ENCODE measurements around the gene SLC44A4. TPM values are rescaled to one million over a fixed set of nuclear protein-coding genes. Genes with fewer than 3 reads are reported as not detected.
"Not testable (repeated sequence)": the region's sequence is repeated elsewhere in the genome, so short reads cannot be mapped to it uniquely, and the experiment has no call there.

SLC44A4 gene
- total RNA-seq, 1 experiment from 2014 or later = 3.1 TPM

DNA sequence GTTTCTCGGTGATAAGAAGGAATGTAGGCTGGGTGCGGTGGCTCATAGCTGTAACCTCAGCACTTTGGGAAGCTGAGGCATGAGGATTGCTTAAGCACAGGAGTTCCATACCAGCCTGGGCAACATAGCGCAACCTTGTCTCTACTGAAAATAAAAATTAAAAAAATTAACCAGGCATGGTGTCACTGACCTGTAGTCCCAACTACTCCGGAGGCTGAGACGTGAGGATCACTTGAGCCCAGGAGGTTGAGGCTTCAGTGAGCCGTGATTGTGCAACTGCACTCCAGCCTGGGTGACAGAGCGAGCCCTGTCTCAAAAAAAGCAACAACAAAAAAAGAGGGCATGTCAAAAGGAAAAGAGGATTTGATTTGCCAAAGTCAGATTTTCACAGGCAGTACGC, 20.1 kb downstream of the SLC44A4 start (continued):
- TF ChIP-seq, protein P1, sequence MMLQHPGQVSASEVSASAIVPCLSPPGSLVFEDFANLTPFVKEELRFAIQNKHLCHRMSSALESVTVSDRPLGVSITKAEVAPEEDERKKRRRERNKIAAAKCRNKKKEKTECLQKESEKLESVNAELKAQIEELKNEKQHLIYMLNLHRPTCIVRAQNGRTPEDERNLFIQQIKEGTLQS (CRISPR knock-in tag; conservative IDR thresholded peaks at IDR 0.05) = no peak
- TF ChIP-seq USF1 (CRISPR knock-in tag; IDR thresholded peaks at IDR 0.05) (no peak), FOXK1 (CRISPR knock-in tag; IDR thresholded peaks at IDR 0.05) (no peak), CREB1 (CRISPR knock-in tag; IDR thresholded peaks at IDR 0.05) (no peak), FOXJ3 (CRISPR knock-in tag; IDR thresholded peaks at IDR 0.05; ENCODE audit: borderline replicate concordance) (no peak), NFYB (CRISPR knock-in tag; conservative IDR thresholded peaks at IDR 0.05; ENCODE audit: low read depth) (no peak), ZNF416 (CRISPR knock-in tag; IDR thresholded peaks at IDR 0.05) (no peak), ETV6 (CRISPR knock-in tag; IDR thresholded peaks at IDR 0.05) (no peak), ARID4B (CRISPR knock-in tag; IDR thresholded peaks at IDR 0.05; ENCODE audit: borderline replicate concordance) (no peak), OVOL2 (CRISPR knock-in tag; IDR thresholded peaks at IDR 0.05; ENCODE audit: borderline replicate concordance) (no peak)

DNA sequence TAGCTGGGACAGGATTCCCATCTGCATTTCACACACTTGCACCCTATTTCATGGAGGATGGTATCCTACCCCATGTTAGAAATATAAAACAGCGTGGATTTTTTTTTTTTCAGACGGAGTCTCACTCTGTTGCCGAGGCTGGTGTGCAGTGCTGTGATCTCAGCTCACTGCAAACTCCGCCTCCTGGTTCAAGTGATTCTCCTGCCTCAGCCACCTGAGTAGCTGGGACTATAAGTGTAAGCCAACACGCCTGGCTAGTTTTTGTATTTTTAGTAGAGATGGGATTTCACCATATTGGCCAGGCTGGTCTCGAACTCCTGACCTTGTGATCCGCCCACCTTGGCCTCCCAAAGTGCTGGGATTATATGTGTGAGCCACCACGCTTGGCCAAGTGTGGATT, 21.0 kb downstream of the SLC44A4 start:
- H3K27ac Mint-ChIP-seq = peak overlapping the region; percentile 61; the same call in 1 of the 2 replicates
- H3K4me1 Mint-ChIP-seq; H3K4me3 Mint-ChIP-seq; DNase-seq (ENCODE audit: low spot score); H3K27me3 Mint-ChIP-seq (ENCODE audit: low read depth); POLR2A ChIA-PET; ATAC-seq; H3K9me3 Mint-ChIP-seq: not testable (repeated sequence)
- CTCF ChIA-PET = interaction anchor here (1.2 to 1.6 kb wide), 2 partner anchors 51 to 88 kb away, joined by 3 to 4 read pairs; partner anchors contain the start of gene LSM2
- H3K36me3 Mint-ChIP-seq = peaks cover 29% of the 10 kb centered on the region

DNA sequence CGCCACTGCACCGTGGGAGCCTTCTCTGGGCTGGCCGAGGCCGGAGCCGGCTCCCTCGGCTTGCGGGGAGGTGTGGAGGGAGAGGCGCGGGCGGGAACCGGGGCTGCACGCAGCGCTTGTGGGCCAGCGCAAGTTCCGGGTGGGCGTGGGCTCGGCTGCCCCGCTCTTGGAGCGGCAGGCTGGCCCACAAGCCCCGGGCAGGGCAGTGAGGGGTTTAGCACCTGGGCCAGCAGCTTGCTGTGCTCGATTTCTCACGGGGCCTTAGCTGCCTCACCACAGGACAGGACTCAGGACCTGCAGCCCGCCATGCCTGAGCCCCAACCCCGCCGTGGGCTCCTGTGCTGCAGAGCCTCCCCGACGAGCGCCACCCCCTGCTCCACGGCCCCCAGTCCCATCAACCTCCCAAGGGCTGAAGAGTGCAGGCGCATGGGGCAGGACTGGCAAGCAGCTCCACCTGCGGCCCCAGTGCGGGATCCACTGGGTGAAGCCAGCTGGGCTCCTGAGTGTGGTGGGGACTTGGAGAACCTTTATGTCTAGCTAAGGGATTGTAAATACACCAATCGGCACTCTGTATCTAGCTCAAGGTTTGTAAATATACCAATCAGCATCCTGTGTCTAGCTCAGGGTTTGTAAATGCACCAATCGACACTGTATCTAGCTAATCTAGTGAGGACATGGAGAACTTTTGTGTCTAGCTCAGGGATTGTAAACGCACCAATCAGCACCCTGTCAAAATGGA, 26.6 kb downstream of the SLC44A4 start:
- H3K27me3 Mint-ChIP-seq (ENCODE audit: low read depth); H3K4me1 Mint-ChIP-seq; POLR2A ChIA-PET; H3K4me3 Mint-ChIP-seq; H3K27ac Mint-ChIP-seq: not testable (repeated sequence)
- CTCF ChIA-PET = interaction anchor here (0.6 to 1.1 kb wide), 5 partner anchors 35 to 86 kb away, joined by 3 to 5 read pairs (median 3); no protein-coding TSS in a partner anchor
- peak; percentile 24 for DNase-seq (ENCODE audit: low spot score)
- Mint-ChIP-seq H3K36me3 (peaks cover 16% of the 10 kb centered on the region), H3K9me3 (peaks cover 14% of the 10 kb centered on the region)
- peak; percentile 39; the same call in 1 of the 2 replicates for ATAC-seq

GRCh38 chr6:31851485-31851832, 27.3 kb downstream of the SLC44A4 start:
- CTCF ChIA-PET = interaction anchor here (1.1 kb wide), 1 partner anchor 78 kb away, joined by 3 read pairs; no protein-coding TSS in a partner anchor
- Mint-ChIP-seq H3K4me1 (no peaks in the 10 kb centered on the region), H3K36me3 (peaks cover 13% of the 10 kb centered on the region)

More at GRCh38 chr6:31851485-31851832, 27.3 kb downstream of the SLC44A4 start:
- ATAC-seq (no peak), DNase-seq (ENCODE audit: low spot score) (no peak)
- Mint-ChIP-seq H3K9me3 (peaks cover 14% of the 10 kb centered on the region), H3K4me3 (no peak overlapping the region), H3K27ac (no peak overlapping the region), H3K27me3 (ENCODE audit: low read depth) (peaks cover 9% of the 10 kb centered on the region; the same call in 1 of the 2 replicates)
- POLR2A ChIA-PET = no interaction called here
- TF ChIP-seq AFF4 (CRISPR knock-in tag; IDR thresholded peaks at IDR 0.05; ENCODE audit: borderline replicate concordance) (no peak), SP1 (CRISPR knock-in tag; conservative IDR thresholded peaks at IDR 0.05) (no peak), E2F1 (CRISPR knock-in tag; IDR thresholded peaks at IDR 0.05) (no peak), ZNF219 (CRISPR knock-in tag; IDR thresholded peaks at IDR 0.05; ENCODE audit: borderline replicate concordance) (no peak)

Measured in WTC11 (cell line).